SK-N-SH (cell line): ENCODE measurements around the gene SLITRK4.

Experiments
- EP300 ChIP-seq, 2 experiments: IDR thresholded peaks; 2 replicates each; pipeline versions ENCODE4 v1.4.0 to v1.6.1; 2012; ENCODE audit warnings: borderline replicate concordance in 1 of 2, low read depth in 1 of 2, low read length in 1 of 2
- FOSL2 ChIP-seq: IDR thresholded peaks from 2 replicates; pipeline ENCODE4 v1.4.0; 2012; ENCODE audit warnings: low read depth, mild to moderate bottlenecking, moderate library complexity, borderline replicate concordance
- FOXM1 ChIP-seq: IDR thresholded peaks from 2 replicates; pipeline ENCODE4 v1.4.0; 2012; ENCODE audit warnings: low read depth, mild to moderate bottlenecking
- MEF2A ChIP-seq: IDR thresholded peaks from 2 replicates; pipeline ENCODE4 v1.4.0; 2012; ENCODE audit warnings: low read depth, borderline replicate concordance
- SIN3A ChIP-seq: IDR thresholded peaks from 2 replicates; pipeline ENCODE4 v1.6.1; 2012; ENCODE audit warnings: low read depth, mild to moderate bottlenecking, low read length, moderate library complexity, borderline replicate concordance
- TAF1 ChIP-seq: IDR thresholded peaks from 2 replicates; pipeline ENCODE4 v1.6.1; 2012; ENCODE audit warnings: low read depth, mild to moderate bottlenecking, low read length, moderate library complexity, borderline replicate concordance
- TF ChIP-seq, protein P1 (sequence below): fragments of 200-600 bp; sonication (generic); IDR thresholded peaks from 2 replicates; pipeline ENCODE4 v1.6.1; 2017; ENCODE audit warnings: antibody characterized with exemption, mild to moderate bottlenecking, moderate library complexity
- TF ChIP-seq, protein P2 (sequence below): fragments of 150-350 bp; IDR thresholded peaks from 2 replicates; pipeline ENCODE4 v1.6.1; 2016; ENCODE audit warnings: mild to moderate bottlenecking, low read depth, low read length
- TF ChIP-seq, protein P3 (sequence below): IDR thresholded peaks from 2 replicates; pipeline ENCODE4 v1.4.0; 2012; ENCODE audit warnings: low read depth
- TF ChIP-seq, protein P4 (sequence below): IDR thresholded peaks from 2 replicates; pipeline ENCODE4 v1.4.0; 2012; ENCODE audit warnings: low read depth, borderline replicate concordance

DNA sequence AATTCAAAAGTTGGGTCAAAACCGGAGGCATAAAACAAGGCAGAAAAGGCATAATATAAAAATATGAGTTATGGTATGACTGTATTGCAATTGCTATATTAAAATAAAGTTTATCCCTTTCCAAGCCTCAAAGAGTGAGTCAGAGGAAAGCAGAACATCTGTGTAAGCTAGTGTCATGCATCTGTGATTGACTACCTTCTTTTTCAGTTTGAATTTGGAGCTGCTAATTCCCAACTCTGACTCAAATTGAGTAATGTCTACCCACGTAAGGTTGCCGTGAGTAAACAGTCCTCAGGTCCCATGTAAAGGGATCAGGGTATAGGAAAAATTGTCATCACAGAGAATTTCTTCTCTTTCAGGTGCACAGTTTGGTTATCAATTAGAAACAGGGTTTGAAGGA is 6.5 kb upstream of the SLITRK4 start:
- TF ChIP-seq, protein P1, sequence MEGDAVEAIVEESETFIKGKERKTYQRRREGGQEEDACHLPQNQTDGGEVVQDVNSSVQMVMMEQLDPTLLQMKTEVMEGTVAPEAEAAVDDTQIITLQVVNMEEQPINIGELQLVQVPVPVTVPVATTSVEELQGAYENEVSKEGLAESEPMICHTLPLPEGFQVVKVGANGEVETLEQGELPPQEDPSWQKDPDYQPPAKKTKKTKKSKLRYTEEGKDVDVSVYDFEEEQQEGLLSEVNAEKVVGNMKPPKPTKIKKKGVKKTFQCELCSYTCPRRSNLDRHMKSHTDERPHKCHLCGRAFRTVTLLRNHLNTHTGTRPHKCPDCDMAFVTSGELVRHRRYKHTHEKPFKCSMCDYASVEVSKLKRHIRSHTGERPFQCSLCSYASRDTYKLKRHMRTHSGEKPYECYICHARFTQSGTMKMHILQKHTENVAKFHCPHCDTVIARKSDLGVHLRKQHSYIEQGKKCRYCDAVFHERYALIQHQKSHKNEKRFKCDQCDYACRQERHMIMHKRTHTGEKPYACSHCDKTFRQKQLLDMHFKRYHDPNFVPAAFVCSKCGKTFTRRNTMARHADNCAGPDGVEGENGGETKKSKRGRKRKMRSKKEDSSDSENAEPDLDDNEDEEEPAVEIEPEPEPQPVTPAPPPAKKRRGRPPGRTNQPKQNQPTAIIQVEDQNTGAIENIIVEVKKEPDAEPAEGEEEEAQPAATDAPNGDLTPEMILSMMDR, result no peak
- TF ChIP-seq MEF2A, result no peak
- no peak for TF ChIP-seq SIN3A
- TF ChIP-seq, protein P2, sequence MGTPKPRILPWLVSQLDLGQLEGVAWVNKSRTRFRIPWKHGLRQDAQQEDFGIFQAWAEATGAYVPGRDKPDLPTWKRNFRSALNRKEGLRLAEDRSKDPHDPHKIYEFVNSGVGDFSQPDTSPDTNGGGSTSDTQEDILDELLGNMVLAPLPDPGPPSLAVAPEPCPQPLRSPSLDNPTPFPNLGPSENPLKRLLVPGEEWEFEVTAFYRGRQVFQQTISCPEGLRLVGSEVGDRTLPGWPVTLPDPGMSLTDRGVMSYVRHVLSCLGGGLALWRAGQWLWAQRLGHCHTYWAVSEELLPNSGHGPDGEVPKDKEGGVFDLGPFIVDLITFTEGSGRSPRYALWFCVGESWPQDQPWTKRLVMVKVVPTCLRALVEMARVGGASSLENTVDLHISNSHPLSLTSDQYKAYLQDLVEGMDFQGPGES, result no peak
- TF ChIP-seq, protein P3, sequence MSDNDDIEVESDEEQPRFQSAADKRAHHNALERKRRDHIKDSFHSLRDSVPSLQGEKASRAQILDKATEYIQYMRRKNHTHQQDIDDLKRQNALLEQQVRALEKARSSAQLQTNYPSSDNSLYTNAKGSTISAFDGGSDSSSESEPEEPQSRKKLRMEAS, result no peak
- TF ChIP-seq, protein P4, sequence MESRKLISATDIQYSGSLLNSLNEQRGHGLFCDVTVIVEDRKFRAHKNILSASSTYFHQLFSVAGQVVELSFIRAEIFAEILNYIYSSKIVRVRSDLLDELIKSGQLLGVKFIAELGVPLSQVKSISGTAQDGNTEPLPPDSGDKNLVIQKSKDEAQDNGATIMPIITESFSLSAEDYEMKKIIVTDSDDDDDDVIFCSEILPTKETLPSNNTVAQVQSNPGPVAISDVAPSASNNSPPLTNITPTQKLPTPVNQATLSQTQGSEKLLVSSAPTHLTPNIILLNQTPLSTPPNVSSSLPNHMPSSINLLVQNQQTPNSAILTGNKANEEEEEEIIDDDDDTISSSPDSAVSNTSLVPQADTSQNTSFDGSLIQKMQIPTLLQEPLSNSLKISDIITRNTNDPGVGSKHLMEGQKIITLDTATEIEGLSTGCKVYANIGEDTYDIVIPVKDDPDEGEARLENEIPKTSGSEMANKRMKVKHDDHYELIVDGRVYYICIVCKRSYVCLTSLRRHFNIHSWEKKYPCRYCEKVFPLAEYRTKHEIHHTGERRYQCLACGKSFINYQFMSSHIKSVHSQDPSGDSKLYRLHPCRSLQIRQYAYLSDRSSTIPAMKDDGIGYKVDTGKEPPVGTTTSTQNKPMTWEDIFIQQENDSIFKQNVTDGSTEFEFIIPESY, result no peak
- no peak for TF ChIP-seq FOSL2
- TF ChIP-seq FOXM1, result no peak
- no peak for TF ChIP-seq EP300 (IDR thresholded peaks at IDR 0.05; ENCODE audit: borderline replicate concordance in 1 of 2, low read depth in 1 of 2, low read length in 1 of 2)
- no peak for TF ChIP-seq TAF1
